Ammon's horn (tissue), 1 donor: ENCODE measurements around the gene KLHL14.

Source experiments
- DNase-seq: peaks from one replicate; pipeline ENCODE4 v3.0.0-alpha.2; 2016; ENCODE audit warnings: low spot score

The KLHL14 gene

GRCh38 chr18:32637226-32637625, 135.6 kb downstream of the KLHL14 start:
- DNase-seq: no peak

GRCh38 chr18:32634876-32635431, 137.9 kb downstream of the KLHL14 start:
- DNase-seq: no peak

GRCh38 chr18:32629981-32630700, 142.7 kb downstream of the KLHL14 start:
- DNase-seq: no peak

GRCh38 chr18:32629292-32629691, 143.5 kb downstream of the KLHL14 start:
- no peak for DNase-seq

- no peak for DNase-seq
Measured at GRCh38 chr18:32624182-32624723, 148.6 kb downstream of the KLHL14 start.

- DNase-seq: no peak
Measured at GRCh38 chr18:32623563-32623962, 149.3 kb downstream of the KLHL14 start.
